C4-2B (cell line): Measurements from ENCODE around the gene ERBB4.

Experiments used
- CTCF ChIP-seq: fragments of 450-650 bp; conservative IDR thresholded peaks from 2 replicates; pipeline ENCODE4 v1.5.1; 2017; ENCODE audit warnings: mild to moderate bottlenecking
- ZFX ChIP-seq: fragments of 450-650 bp; IDR thresholded peaks from 2 replicates; pipeline ENCODE4 v1.6.1; 2017

- no peak for TF ChIP-seq CTCF
- TF ChIP-seq ZFX: no peak
These were observed 393.5 kb downstream of the ERBB4 start for GRCh38 chr2:212145121-212145520.
